Measurements from ENCODE around the gene ACKR1.

ACKR1 gene

GRCh38 chr1:159204161-159205141, at the start of gene ACKR1:
Gene ACKR1, plus strand, starts transcription at chr1:159204875. Its CDS starts 85 bp downstream, at chr1:159204960.
- DNase-seq: no peak

GRCh38 chr1:159161001-159161718, 43.5 kb upstream of the ACKR1 start:
- DNase-seq: peak; percentile 28

- no peak for DNase-seq
These were observed 43.0 kb upstream of the ACKR1 start for GRCh38 chr1:159161719-159162026.

DNA sequence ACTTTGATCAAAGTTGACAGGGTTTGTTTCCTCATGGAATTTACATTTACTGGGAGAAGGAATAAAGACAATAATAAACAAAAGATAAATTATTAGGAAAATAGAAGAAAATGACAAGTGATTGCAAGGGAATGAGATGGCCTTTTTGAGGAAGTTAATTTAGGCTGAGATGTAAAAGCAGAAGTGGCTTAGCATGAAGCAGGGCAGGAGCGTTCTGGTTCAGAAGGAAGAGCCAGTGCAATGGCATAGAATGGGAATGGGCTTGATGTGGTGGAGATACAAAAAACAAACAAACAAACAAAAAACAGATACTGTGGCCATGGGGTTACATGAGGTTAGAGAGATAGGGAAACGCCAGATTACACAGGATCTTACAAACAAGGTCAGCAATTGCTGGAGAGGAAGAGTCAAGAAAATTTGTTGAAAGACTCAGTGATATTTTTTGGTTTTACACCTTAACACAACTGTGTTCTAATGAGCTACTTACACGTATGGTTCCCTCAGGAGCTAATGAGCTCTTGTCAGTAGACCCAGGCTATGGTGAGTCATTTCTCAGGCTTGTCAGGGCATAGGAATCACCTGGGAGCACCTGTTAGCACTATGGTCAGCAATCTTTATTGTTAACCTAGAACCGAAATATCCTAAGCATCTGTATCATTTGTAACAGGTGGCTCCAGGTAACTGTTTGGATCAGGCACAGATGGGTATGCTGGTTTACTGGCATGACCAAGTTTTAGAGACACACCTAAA, 42.0 kb upstream of the ACKR1 start:
- DNase-seq: no peak

DNA sequence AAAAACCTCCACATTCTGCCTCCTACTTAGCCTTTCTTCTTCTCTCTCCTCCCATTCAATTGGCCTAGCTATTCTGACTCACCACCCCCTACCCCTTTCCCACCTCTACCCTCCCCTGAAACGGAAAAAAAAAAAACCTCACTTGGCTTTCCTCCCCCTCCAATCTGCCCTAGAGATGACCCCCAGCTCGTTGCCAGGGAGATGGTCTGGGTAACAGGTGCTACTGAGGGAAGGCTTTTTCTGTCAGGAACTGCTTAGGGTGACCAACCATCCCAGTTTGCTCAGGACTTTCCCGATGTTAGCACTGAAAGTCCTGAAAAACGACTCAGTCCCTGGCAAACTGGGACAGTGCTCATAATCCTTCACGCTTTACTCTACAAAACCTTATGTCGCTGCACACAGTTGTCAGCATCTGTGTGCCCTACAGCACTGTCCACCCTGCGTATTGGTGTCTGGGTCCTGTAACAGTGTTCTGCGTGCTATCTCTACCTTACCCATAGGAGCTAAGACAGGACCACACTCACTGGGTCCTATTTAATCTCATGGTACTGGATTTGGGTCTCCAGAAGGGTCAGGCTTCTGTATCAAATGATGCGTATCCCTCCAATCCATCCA, 41.0 kb upstream of the ACKR1 start:
- DNase-seq: no peak

DNA sequence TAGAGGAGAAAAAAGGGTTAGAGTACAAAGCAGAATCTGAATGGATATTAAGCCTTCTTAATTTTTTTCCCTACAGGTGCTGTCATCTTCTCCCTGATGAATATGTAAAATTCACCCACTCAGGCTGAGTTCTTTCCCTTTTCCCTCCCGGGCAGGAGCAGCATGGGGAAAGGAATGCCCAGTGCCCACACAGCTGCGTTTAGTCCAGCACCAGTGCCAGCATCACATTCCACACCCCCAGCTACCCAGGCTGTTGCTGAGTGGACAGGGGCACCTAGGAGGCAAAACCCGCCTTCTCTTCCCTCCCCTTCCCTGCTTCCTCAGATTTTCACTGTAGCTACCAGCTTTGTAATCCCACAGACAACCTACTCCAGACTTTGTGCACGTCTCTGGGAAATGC, 36.6 kb upstream of the ACKR1 start:
- DNase-seq: no peak

DNA sequence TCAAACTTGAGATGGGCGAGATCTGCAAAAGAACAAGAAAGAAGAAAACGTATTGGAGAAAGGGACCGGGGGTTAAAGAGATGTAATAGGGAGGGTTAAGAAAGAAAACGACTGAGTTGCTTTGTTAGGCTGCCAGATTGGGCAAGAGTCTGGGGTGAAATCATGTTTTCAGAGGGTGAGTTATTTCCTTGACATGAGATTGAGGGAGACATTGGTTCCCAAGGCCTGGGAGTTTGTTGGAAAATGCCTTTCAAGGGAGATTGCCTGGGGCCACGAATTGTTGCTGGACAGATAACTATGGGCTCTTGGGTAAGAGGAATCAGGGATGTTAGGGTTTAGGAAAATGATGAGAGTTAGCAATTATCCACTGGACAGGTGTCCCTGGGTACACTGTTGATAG, 34.0 kb upstream of the ACKR1 start:
- no peak for DNase-seq

GRCh38 chr1:159171254-159171687, 33.4 kb upstream of the ACKR1 start, which contains the start of gene CADM3:
Gene CADM3, plus strand, starts transcription at chr1:159171615. Its CDS starts 151 bp downstream, at chr1:159171766.
- DNase-seq: no peak

- no peak for DNase-seq
These were observed 32.8 kb upstream of the ACKR1 start for GRCh38 chr1:159171688-159172501.

GRCh38 chr1:159172614-159173291, 31.9 kb upstream of the ACKR1 start:
- DNase-seq: no peak

- DNase-seq: no peak
These were observed 31.4 kb upstream of the ACKR1 start for GRCh38 chr1:159173320-159173719.

DNA sequence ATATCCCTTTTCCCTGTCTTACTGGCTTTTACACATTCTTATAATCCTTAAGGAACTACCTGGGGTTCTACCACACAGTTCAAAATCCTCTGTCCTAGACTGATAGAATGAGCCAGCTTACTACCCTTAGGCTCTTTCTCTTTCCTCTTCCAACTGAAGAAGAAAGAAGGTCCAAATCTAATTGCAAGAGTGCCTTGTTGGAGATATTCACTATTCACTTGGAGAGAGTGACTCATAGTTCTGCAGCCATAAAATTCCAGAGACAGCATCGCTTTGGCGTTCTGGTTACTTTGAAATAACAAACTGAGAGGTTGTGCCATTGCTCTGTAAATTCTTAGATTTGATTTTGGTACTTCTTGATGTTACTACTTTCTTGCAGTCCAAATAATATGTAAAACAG, 29.1 kb upstream of the ACKR1 start:
- no peak for DNase-seq

DNA sequence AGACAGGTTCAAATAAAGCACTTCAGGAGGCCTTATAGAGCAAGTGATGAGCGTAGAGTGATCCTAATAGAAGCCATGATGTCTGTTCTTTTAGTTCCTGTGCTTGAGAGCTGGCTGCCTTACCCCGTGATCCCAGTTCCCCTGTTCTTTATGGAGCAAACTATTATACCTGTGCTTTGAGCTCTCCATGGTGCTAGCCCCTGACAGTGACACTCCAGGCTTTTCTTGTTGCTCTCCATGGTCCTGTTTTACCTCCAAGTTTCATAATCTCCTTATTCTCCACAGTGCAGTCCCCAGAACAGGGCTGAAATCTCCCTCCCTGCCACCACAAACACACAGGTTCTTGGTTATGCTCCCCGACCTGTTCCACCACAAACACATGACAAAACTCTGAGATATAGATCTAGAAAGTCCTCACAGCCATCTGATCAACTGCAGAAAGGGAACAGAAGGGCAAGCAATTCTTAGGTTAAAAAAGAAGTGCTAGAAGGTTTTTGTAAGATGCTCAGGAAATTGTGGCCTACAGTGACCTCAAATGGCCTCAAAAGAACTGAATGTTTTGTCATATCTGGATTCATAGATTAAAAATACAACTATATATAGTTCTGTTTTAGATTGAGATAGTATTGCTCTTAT, 27.3 kb upstream of the ACKR1 start:
- no peak for DNase-seq

GRCh38 chr1:159179906-159180305, 24.8 kb upstream of the ACKR1 start:
- DNase-seq: no peak

GRCh38 chr1:159180516-159180915, 24.2 kb upstream of the ACKR1 start:
- no peak for DNase-seq

DNA sequence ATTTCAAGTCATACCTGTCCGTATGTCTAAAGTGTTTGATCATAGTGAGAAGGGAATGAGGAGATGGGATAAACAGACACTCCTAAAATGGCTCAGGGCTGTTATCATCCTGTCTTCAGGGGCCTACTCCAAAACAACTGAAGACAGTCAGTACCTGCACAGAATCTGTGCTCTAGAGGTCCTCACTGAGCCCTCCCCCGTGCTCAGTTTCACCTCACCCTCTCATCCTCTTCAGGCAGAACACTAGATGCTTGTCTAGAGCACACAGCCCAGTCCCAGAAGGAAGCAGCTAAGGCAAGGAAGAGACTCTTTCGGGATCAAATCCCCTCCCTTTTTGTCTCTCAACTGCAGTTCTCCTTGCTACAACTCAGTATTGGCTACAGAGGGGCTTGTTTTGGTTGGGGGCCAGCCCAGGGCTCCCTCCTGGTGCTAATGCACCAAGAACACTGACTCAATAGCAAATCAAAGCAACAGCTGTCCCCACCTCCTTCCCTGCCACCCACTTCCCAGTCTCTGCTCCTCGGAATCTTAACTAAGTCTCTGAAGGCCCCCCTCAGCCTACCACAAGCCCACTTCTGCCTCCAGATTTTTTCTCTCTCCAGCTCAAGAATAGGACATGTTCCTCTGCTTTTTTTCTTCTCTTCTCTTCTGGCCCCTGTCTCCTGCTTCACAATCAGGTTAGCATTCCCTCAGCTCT, 23.2 kb upstream of the ACKR1 start:
- DNase-seq: no peak

GRCh38 chr1:159184201-159184600, 20.5 kb upstream of the ACKR1 start:
- DNase-seq: no peak

GRCh38 chr1:159185121-159185520, 19.6 kb upstream of the ACKR1 start:
- DNase-seq: no peak

DNA sequence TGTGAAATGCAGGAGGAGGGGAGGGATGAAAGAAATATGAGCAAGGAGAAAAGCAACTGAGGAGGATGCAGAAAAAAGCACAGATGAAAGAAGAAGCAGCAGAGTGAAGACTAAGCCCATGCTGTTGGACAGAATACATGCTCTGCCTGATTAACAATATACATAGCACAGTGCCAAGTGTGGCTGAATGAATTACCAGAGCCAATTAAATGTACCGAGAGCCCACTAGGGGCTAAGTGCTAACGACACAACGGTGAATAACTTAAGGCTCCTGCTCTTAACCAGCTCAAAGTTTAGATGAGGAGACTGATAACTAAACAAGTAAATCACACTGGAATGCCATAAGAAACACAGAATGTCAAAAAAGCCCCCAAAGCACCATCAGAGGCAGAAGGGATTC, 17.6 kb upstream of the ACKR1 start:
- DNase-seq: no peak

All from NCI-H187 treated with DMSO at 0.1 percent for 48 hours (cell line).